OCI-LY3 (cell line): ENCODE data around the gene CACNA1G.

Experiments
- H2AFZ ChIP-seq: fragments of 200-600, 300-600 bp; shearing (Covaris generic); 2 replicates; pipeline ENCODE4 v1.6.0; 2014; ENCODE audit warnings: antibody characterized with exemption, low read depth, low read length
- H3K27ac ChIP-seq: fragments of 200-600, 300-600 bp; sonication (generic); 2 replicates; pipeline ENCODE4 v1.5.1; 2014; ENCODE audit warnings: mild to moderate bottlenecking, low read length, moderate library complexity, mixed read lengths
- H3K27me3 ChIP-seq: fragments of 200-600, 300-600 bp; sonication (generic); 2 replicates; pipeline ENCODE4 v1.6.1; 2014; ENCODE audit warnings: low read depth, low read length, mixed read lengths
- H3K36me3 ChIP-seq: fragments of 200-600, 300-600 bp; sonication (generic); replicated peaks from 2 replicates; pipeline ENCODE3; 2014; ENCODE audit warnings: low read depth, low read length, mixed read lengths
- H3K4me1 ChIP-seq: fragments of 300-600, 200-600 bp; sonication (generic); 2 replicates; pipeline ENCODE4 v1.6.1; 2014; ENCODE audit warnings: low read length, mixed read lengths
- H3K4me2 ChIP-seq: fragments of 200-600, 300-600 bp; sonication (generic); 2 replicates; pipeline ENCODE4 v1.6.1; 2014; ENCODE audit warnings: low read length, mixed read lengths
- H3K4me3 ChIP-seq: fragments of 300-600, 200-600 bp; sonication (generic); 2 replicates; pipeline ENCODE4 v1.5.1; 2014; ENCODE audit warnings: antibody characterized with exemption, mild to moderate bottlenecking, low read length, moderate library complexity
- H3K79me2 ChIP-seq: fragments of 300-600, 200-600 bp; shearing (Covaris generic); 2 replicates; pipeline ENCODE4 v1.6.1; 2014; ENCODE audit warnings: mild to moderate bottlenecking, low read length, mixed read lengths
- H3K9ac ChIP-seq: fragments of 300-600, 200-600 bp; shearing (Covaris generic); 2 replicates; pipeline ENCODE4 v1.6.0; 2014; ENCODE audit warnings: mild to moderate bottlenecking, low read length, moderate library complexity
- H3K9me3 ChIP-seq: fragments of 200-600, 300-600 bp; shearing (Covaris generic); 2 replicates; pipeline ENCODE4 v1.6.1; 2014; ENCODE audit warnings: low read length, mixed read lengths; ENCODE audit not compliant: insufficient read depth
- H4K20me1 ChIP-seq: fragments of 200-600, 300-600 bp; sonication (generic); 2 replicates; pipeline ENCODE4 v1.6.1; 2016; ENCODE audit warnings: low read length, mixed read lengths; ENCODE audit not compliant: insufficient read depth
- EZH2phosphoT487 ChIP-seq: fragments of 200-600 bp; shearing (Covaris generic); IDR thresholded peaks from 2 replicates; pipeline ENCODE4 v1.6.1; 2018; ENCODE audit warnings: antibody characterized with exemption, mixed run types, low read depth
- TF ChIP-seq, protein P1 (sequence below): fragments of 200-600, 300-600 bp; sonication (generic); IDR thresholded peaks from 2 replicates; pipeline ENCODE4 v1.5.1; 2014; ENCODE audit warnings: antibody characterized with exemption, low read length, low read depth

Gene CACNA1G

GRCh38 chr17:50583641-50584040 is 23.1 kb downstream of the CACNA1G start:
- no peak overlapping the region for H3K9ac ChIP-seq
- no peak overlapping the region for H3K4me2 ChIP-seq
- H3K9me3 ChIP-seq, result no peaks in the 10 kb centered on the region
- H3K79me2 ChIP-seq, result no peaks in the 10 kb centered on the region
- peaks cover 66% of the 10 kb centered on the region for H3K27me3 ChIP-seq
- H3K36me3 ChIP-seq, result no peaks in the 10 kb centered on the region
- no peak overlapping the region for H3K4me3 ChIP-seq
- no peak overlapping the region for H3K27ac ChIP-seq
- no peak for TF ChIP-seq EZH2phosphoT487
- TF ChIP-seq, protein P1, sequence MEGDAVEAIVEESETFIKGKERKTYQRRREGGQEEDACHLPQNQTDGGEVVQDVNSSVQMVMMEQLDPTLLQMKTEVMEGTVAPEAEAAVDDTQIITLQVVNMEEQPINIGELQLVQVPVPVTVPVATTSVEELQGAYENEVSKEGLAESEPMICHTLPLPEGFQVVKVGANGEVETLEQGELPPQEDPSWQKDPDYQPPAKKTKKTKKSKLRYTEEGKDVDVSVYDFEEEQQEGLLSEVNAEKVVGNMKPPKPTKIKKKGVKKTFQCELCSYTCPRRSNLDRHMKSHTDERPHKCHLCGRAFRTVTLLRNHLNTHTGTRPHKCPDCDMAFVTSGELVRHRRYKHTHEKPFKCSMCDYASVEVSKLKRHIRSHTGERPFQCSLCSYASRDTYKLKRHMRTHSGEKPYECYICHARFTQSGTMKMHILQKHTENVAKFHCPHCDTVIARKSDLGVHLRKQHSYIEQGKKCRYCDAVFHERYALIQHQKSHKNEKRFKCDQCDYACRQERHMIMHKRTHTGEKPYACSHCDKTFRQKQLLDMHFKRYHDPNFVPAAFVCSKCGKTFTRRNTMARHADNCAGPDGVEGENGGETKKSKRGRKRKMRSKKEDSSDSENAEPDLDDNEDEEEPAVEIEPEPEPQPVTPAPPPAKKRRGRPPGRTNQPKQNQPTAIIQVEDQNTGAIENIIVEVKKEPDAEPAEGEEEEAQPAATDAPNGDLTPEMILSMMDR, result no peak
- H3K4me1 ChIP-seq, result no peaks in the 10 kb centered on the region
- H4K20me1 ChIP-seq, result no peaks in the 10 kb centered on the region
- H2AFZ ChIP-seq, result no peak overlapping the region

- peaks cover 62% of the 10 kb centered on the region for H3K27me3 ChIP-seq
- H3K27ac ChIP-seq, result no peak overlapping the region
Measured at GRCh38 chr17:50584116-50584515, 23.6 kb downstream of the CACNA1G start.

DNA sequence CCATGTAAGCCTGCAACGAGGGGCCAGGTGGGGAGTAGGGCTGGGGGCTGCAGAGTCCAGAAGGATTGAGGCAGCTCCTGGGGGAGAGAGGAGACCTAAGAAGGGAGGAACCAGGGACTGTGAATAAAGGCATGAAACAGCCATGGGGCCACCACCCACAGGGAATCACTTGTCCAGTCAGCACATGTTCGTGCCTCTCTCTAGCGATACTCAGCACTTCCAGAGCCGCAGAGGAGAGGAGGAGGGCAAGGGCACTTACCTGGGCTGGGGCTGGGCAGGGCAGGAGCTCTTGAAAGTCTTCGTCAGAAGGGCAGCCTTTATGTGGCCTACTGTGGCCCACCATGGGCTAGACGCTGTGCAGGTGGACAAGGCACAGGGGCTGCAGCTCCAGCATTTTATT is 24.2 kb downstream of the CACNA1G start:
- no peaks in the 10 kb centered on the region for H3K36me3 ChIP-seq
- no peaks in the 10 kb centered on the region for H3K9me3 ChIP-seq
- no peak overlapping the region for H3K27ac ChIP-seq
- H2AFZ ChIP-seq, result no peak overlapping the region
- H4K20me1 ChIP-seq, result no peaks in the 10 kb centered on the region
- no peak overlapping the region for H3K9ac ChIP-seq
- TF ChIP-seq EZH2phosphoT487, result no peak
- TF ChIP-seq, protein P1, result no peak
- no peaks in the 10 kb centered on the region for H3K79me2 ChIP-seq
- peaks cover 56% of the 10 kb centered on the region for H3K27me3 ChIP-seq
- H3K4me1 ChIP-seq, result no peaks in the 10 kb centered on the region
- no peak overlapping the region for H3K4me3 ChIP-seq
- H3K4me2 ChIP-seq, result no peak overlapping the region

More at GRCh38 chr17:50584116-50584515, 23.6 kb downstream of the CACNA1G start:
- H4K20me1 ChIP-seq, result no peaks in the 10 kb centered on the region
- no peaks in the 10 kb centered on the region for H3K79me2 ChIP-seq
- H3K9ac ChIP-seq, result no peak overlapping the region
- H3K4me3 ChIP-seq, result no peak overlapping the region
- no peak overlapping the region for H2AFZ ChIP-seq
- H3K9me3 ChIP-seq, result no peaks in the 10 kb centered on the region
- H3K36me3 ChIP-seq, result no peaks in the 10 kb centered on the region
- TF ChIP-seq, protein P1, result no peak
- no peak for TF ChIP-seq EZH2phosphoT487
- no peaks in the 10 kb centered on the region for H3K4me1 ChIP-seq
- H3K4me2 ChIP-seq, result no peak overlapping the region

GRCh38 chr17:50585346-50585745 is 24.8 kb downstream of the CACNA1G start:
- Histone ChIP-seq H4K20me1 (no peaks in the 10 kb centered on the region), H3K9ac (no peak overlapping the region), H3K9me3 (no peaks in the 10 kb centered on the region), H3K36me3 (no peaks in the 10 kb centered on the region), H3K27ac (no peak overlapping the region), H3K27me3 (peaks cover 50% of the 10 kb centered on the region), H3K4me3 (no peak overlapping the region), H2AFZ (no peak overlapping the region), H3K4me2 (no peak overlapping the region), H3K4me1 (no peaks in the 10 kb centered on the region), H3K79me2 (no peaks in the 10 kb centered on the region)
- no peak for TF ChIP-seq EZH2phosphoT487
- TF ChIP-seq, protein P1, result no peak
